Measurements from ENCODE around the gene C2orf76. TPM values are rescaled to one million over a fixed set of nuclear protein-coding genes. Genes with fewer than 3 reads are reported as not detected.

C2orf76 gene
- total RNA-seq, 1 experiment from 2014 or later, result 5.7 TPM

DNA sequence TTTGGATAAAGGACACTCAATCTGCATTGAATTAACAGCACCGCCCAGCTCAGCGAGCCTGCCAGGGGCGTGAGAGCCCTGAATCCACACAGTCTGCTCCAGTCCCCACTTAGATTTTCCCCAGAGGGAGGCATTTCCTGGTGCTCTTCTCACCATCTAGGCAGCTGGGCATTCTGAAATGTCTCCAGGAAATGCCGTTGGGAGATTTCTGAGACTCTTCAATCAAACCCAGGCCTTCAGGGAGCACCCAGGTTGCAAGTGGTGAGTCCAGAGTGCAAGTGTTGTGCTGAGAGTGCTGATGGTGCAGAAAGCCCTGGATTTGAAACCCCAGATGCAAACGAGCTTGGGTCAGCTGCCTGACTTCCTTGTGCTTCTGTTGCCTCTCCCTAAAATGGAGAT, 41.6 kb upstream of the C2orf76 start:
- Histone ChIP-seq H3K56ac (ENCODE audit: insufficient read length, low read depth, low read length) (no peak overlapping the region), H3K79me2 (ENCODE audit: insufficient read depth, low read length) (no peaks in the 10 kb centered on the region), H2BK5ac (ENCODE audit: insufficient read length, low read length) (no peak overlapping the region), H3K79me1 (ENCODE audit: insufficient read depth, low read depth, low read length, poor library complexity, severe bottlenecking) (no peaks in the 10 kb centered on the region), H3K4ac (ENCODE audit: low read depth, low read length) (no peak overlapping the region), H2BK120ac (ENCODE audit: low read depth, low read length, poor library complexity, severe bottlenecking) (no peak overlapping the region), H4K91ac (ENCODE audit: insufficient read length, low read depth, low read length) (no peak overlapping the region), H4K5ac (ENCODE audit: insufficient read length, low read depth, low read length) (no peak overlapping the region), H4K20me1 (ENCODE audit: control insufficient read depth, insufficient read depth, insufficient read length) (no peaks in the 10 kb centered on the region), H3K27ac (ENCODE audit: insufficient read length, low read depth, low read length) (no peak overlapping the region), H2BK15ac (ENCODE audit: low read depth, low read length) (no peak overlapping the region), H3K9me3 (ENCODE audit: control insufficient read depth, low read depth, low read length) (no peaks in the 10 kb centered on the region), H3K23ac (ENCODE audit: insufficient read length, low read depth, low read length) (no peak overlapping the region), H3T11ph (ENCODE audit: low read length) (no peak overlapping the region), H3K4me2 (ENCODE audit: insufficient read depth, insufficient read length, low read length) (no peak overlapping the region), H2BK20ac (ENCODE audit: low read depth, low read length, poor library complexity, severe bottlenecking) (no peak overlapping the region), H3K23me2 (ENCODE audit: insufficient read length, low read depth, low read length, poor library complexity, severe bottlenecking) (no peaks in the 10 kb centered on the region), H2BK12ac (ENCODE audit: insufficient read length, low read depth, low read length) (no peak overlapping the region), H2AFZ (ENCODE audit: low read length) (no peak overlapping the region), H3K27me3 (ENCODE audit: insufficient read depth, low read length) (no peaks in the 10 kb centered on the region), H3K18ac (ENCODE audit: insufficient read length, low read depth, low read length) (no peak overlapping the region), H3K4me1 (ENCODE audit: insufficient read depth, low read length) (no peaks in the 10 kb centered on the region; the same call in 1 of the 2 replicates), H3K14ac (ENCODE audit: insufficient read depth, low read length) (no peak overlapping the region), H3K9ac (ENCODE audit: extremely low read depth, insufficient read length, low read length) (no peak overlapping the region), H2AK5ac (ENCODE audit: insufficient read length, low read length) (no peak overlapping the region), H4K8ac (replicated peaks; ENCODE audit: insufficient read length, low read depth, low read length) (no peak overlapping the region)
- peaks cover 2 to 7% of the 10 kb centered on the region in 2 experiments; a peak in 3 of 5 replicates for H3K9me3 Mint-ChIP-seq
- no peak overlapping the region for H3K4me3 Mint-ChIP-seq
- H3K27ac Mint-ChIP-seq, result no peak overlapping the region
- TF ChIP-seq CTCF (conservative IDR thresholded peaks at IDR 0.05), result no peak
- peak; percentile 43 for DNase-seq
- no peaks in the 10 kb centered on the region for H3K27me3 Mint-ChIP-seq (ENCODE audit: low read depth)
- H3K36me3 Mint-ChIP-seq (ENCODE audit: insufficient read depth in 1 of 3, low read depth in 3 of 3), result peaks cover 0 to 4% (median 3%) of the 10 kb centered on the region in 3 experiments; a peak in 2 of 7 replicates
- WGBS (ENCODE audit: extremely low coverage, insufficient read length, low lambda C conversion rate), result no CpG with 5 or more reads among the region's 5 CpGs
- peaks cover 5 to 6% of the 10 kb centered on the region in 2 experiments; a peak in 2 of 4 replicates for H3K4me1 Mint-ChIP-seq

Data from H9 (cell line).